IMR-90 (cell line): ENCODE data around the gene SYT11. TPM values are rescaled to one million over a fixed set of nuclear protein-coding genes. Genes with fewer than 3 reads are reported as not detected.

Source experiments
- ATAC-seq: fragments of 200-7000 bp; cut with Tn5 transposase; 2 replicates; pipeline ENCODE4 v1.9.1; 2020; ENCODE audit warnings: low read depth, mild to moderate bottlenecking, moderate library complexity
- BruUV-seq: library from RNA; stranded (reverse); fragments of 400-500 nt; replicated peaks from 2 replicates; lab custom pipeline; 2021; lab: Mats Ljungman, UMichigan
- CTCF ChIA-PET: fragments of 300-600 bp; formaldehyde crosslinking; extraction: SDS; loops from one replicate; lab custom pipeline; 2021; ENCODE audit warnings: antibody characterized with exemption; lab: Yijun Ruan, JAX
- POLR2A ChIA-PET: fragments of 300-600 bp; sonication (Branson Sonifier 250); formaldehyde crosslinking; loops from one replicate; lab custom pipeline; 2022; ENCODE audit warnings: antibody characterized with exemption; ENCODE audit not compliant: unreplicated experiment; lab: Charles Lee
- DNase-seq: peaks from one replicate; pipeline ENCODE4 v3.0.0; 2013
- H2AFZ ChIP-seq: replicated peaks from 2 replicates; pipeline ENCODE3; 2013; ENCODE audit warnings: low read length, mild to moderate bottlenecking; ENCODE audit not compliant: poor library complexity
- H2AK5ac ChIP-seq: 2 replicates; pipeline ENCODE4 v1.6.1; 2013; ENCODE audit warnings: low read depth, low read length, inconsistent platforms
- H2AK9ac ChIP-seq: replicated peaks from 2 replicates; pipeline ENCODE3; 2013; ENCODE audit warnings: mild to moderate bottlenecking, low read depth, low read length, moderate library complexity; ENCODE audit not compliant: poor library complexity
- H2BK120ac ChIP-seq: 2 replicates; pipeline ENCODE4 v1.6.1; 2013; ENCODE audit warnings: low read depth, low read length, inconsistent platforms
- H2BK15ac ChIP-seq: 3 replicates; pipeline ENCODE4 v1.6.1; 2013; ENCODE audit warnings: low read depth, low read length, inconsistent platforms
- H2BK20ac ChIP-seq: 2 replicates; pipeline ENCODE4 v1.6.1; 2013; ENCODE audit warnings: low read depth, mild to moderate bottlenecking, inconsistent platforms, low read length, moderate library complexity
- H2BK5ac ChIP-seq: 2 replicates; pipeline ENCODE4 v1.6.1; 2013; ENCODE audit warnings: mild to moderate bottlenecking, low read depth, low read length, inconsistent platforms; ENCODE audit not compliant: poor library complexity, severe bottlenecking
- H3K14ac ChIP-seq: replicated peaks from 2 replicates; pipeline ENCODE4 v1.6.1; 2013; ENCODE audit warnings: low read depth, low read length, inconsistent platforms
- H3K18ac ChIP-seq: 2 replicates; pipeline ENCODE4 v1.6.1; 2013; ENCODE audit warnings: low read depth, low read length, control low read depth
- H3K23ac ChIP-seq: 2 replicates; pipeline ENCODE4 v1.6.1; 2013; ENCODE audit warnings: low read depth, low read length, inconsistent platforms
- H3K27ac ChIP-seq: 2 replicates; pipeline ENCODE4 v1.5.1; 2013; ENCODE audit warnings: mild to moderate bottlenecking, control low read depth, low read length; ENCODE audit not compliant: insufficient read depth
- H3K27me3 ChIP-seq: 2 replicates; pipeline ENCODE4 v1.6.1; 2013; ENCODE audit warnings: low read length; ENCODE audit not compliant: control insufficient read depth, insufficient read depth
- H3K36me3 ChIP-seq: 2 replicates; pipeline ENCODE4 v1.6.1; 2013; ENCODE audit warnings: low read length, mixed read lengths; ENCODE audit not compliant: control insufficient read depth, insufficient read depth
- H3K4ac ChIP-seq: 2 replicates; pipeline ENCODE4 v1.6.1; 2013; ENCODE audit warnings: low read depth, low read length, inconsistent platforms
- H3K4me1 ChIP-seq: 2 replicates; pipeline ENCODE4 v1.6.1; 2013; ENCODE audit warnings: low read length, mixed read lengths; ENCODE audit not compliant: control insufficient read depth, insufficient read depth
- H3K4me2 ChIP-seq: 2 replicates; pipeline ENCODE4 v1.6.1; 2013; ENCODE audit warnings: low read depth, mild to moderate bottlenecking, control low read depth, low read length, moderate library complexity
- H3K4me3 ChIP-seq: 2 replicates; pipeline ENCODE4 v1.5.1; 2013; ENCODE audit warnings: low read depth, mild to moderate bottlenecking, control low read depth, low read length, moderate library complexity; ENCODE audit not compliant: insufficient read depth
- H3K56ac ChIP-seq: 2 replicates; pipeline ENCODE4 v1.6.1; 2013; ENCODE audit warnings: low read length, inconsistent platforms; ENCODE audit not compliant: insufficient read depth; ENCODE audit errors: extremely low read depth
- H3K79me1 ChIP-seq, 2 experiments: 2 replicates each; pipeline ENCODE4 v1.6.1; 2013; ENCODE audit warnings: low read length in 2 of 2, inconsistent platforms in 1 of 2, low read depth in 1 of 2
- H3K9ac ChIP-seq: 2 replicates; pipeline ENCODE4 v1.6.1; 2013; ENCODE audit warnings: low read depth, low read length, control low read depth
- H3K9me1 ChIP-seq: 2 replicates; pipeline ENCODE4 v1.6.1; 2013; ENCODE audit warnings: low read length, inconsistent platforms; ENCODE audit not compliant: insufficient read depth
- H3K9me3 ChIP-seq: 2 replicates; pipeline ENCODE4 v1.6.1; 2013; ENCODE audit warnings: low read length; ENCODE audit not compliant: control insufficient read depth, insufficient read depth
- H4K20me1 ChIP-seq: 2 replicates; pipeline ENCODE4 v1.6.1; 2013; ENCODE audit warnings: low read length, inconsistent platforms; ENCODE audit not compliant: insufficient read depth
- H4K5ac ChIP-seq: 2 replicates; pipeline ENCODE4 v1.6.1; 2013; ENCODE audit warnings: mild to moderate bottlenecking, low read depth, low read length, control low read depth
- H4K8ac ChIP-seq, 2 experiments: 2 replicates each; pipeline ENCODE4 v1.6.1; 2013; ENCODE audit warnings: low read depth in 2 of 2, low read length in 2 of 2, control low read depth in 1 of 2, inconsistent platforms in 1 of 2
- H4K91ac ChIP-seq: 2 replicates; pipeline ENCODE4 v1.6.1; 2013; ENCODE audit warnings: low read depth, low read length, inconsistent platforms; ENCODE audit not compliant: insufficient read depth
- BHLHE40 ChIP-seq: fragments of 150-350 bp; IDR thresholded peaks from 2 replicates; pipeline ENCODE4 v1.6.1; 2016; ENCODE audit warnings: mild to moderate bottlenecking, low read depth, low read length
- CEBPB ChIP-seq: IDR thresholded peaks from 2 replicates; pipeline ENCODE4 v1.6.1; 2012; ENCODE audit warnings: low read depth, low read length, improper control_type of control experiment
- CHD1 ChIP-seq: IDR thresholded peaks from 2 replicates; pipeline ENCODE4 v1.6.1; 2012; ENCODE audit warnings: low read depth, low read length, improper control_type of control experiment
- FOS ChIP-seq: fragments of 150-350 bp; IDR thresholded peaks from 2 replicates; pipeline ENCODE4 v1.6.1; 2016; ENCODE audit warnings: low read depth, low read length
- MAFK ChIP-seq: IDR thresholded peaks from 2 replicates; pipeline ENCODE4 v1.6.1; 2012; ENCODE audit warnings: low read depth, low read length, improper control_type of control experiment
- NFE2L2 ChIP-seq: fragments of 150-350 bp; IDR thresholded peaks from 2 replicates; pipeline ENCODE4 v1.6.1; 2016; ENCODE audit warnings: low read depth, mild to moderate bottlenecking, low read length
- POLR2A ChIP-seq: IDR thresholded peaks from 2 replicates; pipeline ENCODE4 v1.6.1; 2012; ENCODE audit warnings: mild to moderate bottlenecking, low read depth, low read length
- RCOR1 ChIP-seq: IDR thresholded peaks from 2 replicates; pipeline ENCODE4 v1.6.1; 2012; ENCODE audit warnings: mild to moderate bottlenecking, low read length, improper control_type of control experiment; ENCODE audit not compliant: insufficient replicate concordance
- RFX5 ChIP-seq: IDR thresholded peaks from 2 replicates; pipeline ENCODE4 v1.8.0; 2012; ENCODE audit warnings: low read depth, mild to moderate bottlenecking, low read length, moderate library complexity
- SMC3 ChIP-seq: fragments of 150-350 bp; IDR thresholded peaks from 2 replicates; pipeline ENCODE4 v1.6.1; 2016; ENCODE audit warnings: low read depth, mild to moderate bottlenecking, antibody characterized with exemption, low read length, moderate library complexity
- WGBS, 2 experiments: methylation state at CpG; one replicate each; pipeline versions ENCODE4 v1.1.5 to v1.1.7; 2013; ENCODE audit warnings: missing lambda C conversion rate in 2 of 2; ENCODE audit not compliant: insufficient read length in 1 of 2; ENCODE audit errors: extremely low coverage in 2 of 2; 5-methylcytosine and 5-hydroxymethylcytosine counted together
- dilution Hi-C: fragments of 300-500 bp; cut with HindIII; formaldehyde crosslinking; loops from one replicate; pipeline ENCODE4 v1.14.3; 2018; ENCODE audit warnings: low sequenced_read_pairs; ENCODE audit not compliant: unreplicated experiment
- in situ Hi-C: fragments of 300-500 bp; cut with MboI; formaldehyde crosslinking; loops from 3 replicates; pipeline ENCODE4 v1.14.3; 2019; ENCODE audit warnings: low sequenced_read_pairs, inconsistent platforms, mixed read lengths
- intact Hi-C: fragments of 100-400 bp; cut with micrococcal nuclease; formaldehyde crosslinking; loops from 2 replicates; pipeline ENCODE4 v1.10.0; 2022
- polyA plus RNA-seq, 3 experiments: library from polyadenylated mRNA; depleted of rRNA; stranded (reverse); fragments of >200 nt; gene quantifications; 2 replicates each; pipeline ENCODE4 v1.2.3, GENCODE V29; 2012; ENCODE audit warnings: low replicate concordance in 1 of 3
- total RNA-seq: library from RNA; depleted of rRNA; stranded (reverse); fragments of >200 nt; gene quantifications from 2 replicates; pipeline ENCODE4 v1.2.3, GENCODE V29; 2012
- TF ChIP-seq, protein P1 (sequence below): fragments of 150-350 bp; IDR thresholded peaks from 2 replicates; pipeline ENCODE4 v1.6.1; 2017; ENCODE audit warnings: mild to moderate bottlenecking, antibody characterized with exemption, low read length, low read depth
- TF ChIP-seq, protein P2 (sequence below): conservative IDR thresholded peaks from 2 replicates; pipeline ENCODE4 v1.5.1; 2012; ENCODE audit warnings: mild to moderate bottlenecking, low read depth, low read length, improper control_type of control experiment

SYT11 gene
- total and polyA plus RNA-seq, 2 of the 4 experiments (the other 2 are of a cell fraction) = 22.9 to 43.7 TPM

DNA sequence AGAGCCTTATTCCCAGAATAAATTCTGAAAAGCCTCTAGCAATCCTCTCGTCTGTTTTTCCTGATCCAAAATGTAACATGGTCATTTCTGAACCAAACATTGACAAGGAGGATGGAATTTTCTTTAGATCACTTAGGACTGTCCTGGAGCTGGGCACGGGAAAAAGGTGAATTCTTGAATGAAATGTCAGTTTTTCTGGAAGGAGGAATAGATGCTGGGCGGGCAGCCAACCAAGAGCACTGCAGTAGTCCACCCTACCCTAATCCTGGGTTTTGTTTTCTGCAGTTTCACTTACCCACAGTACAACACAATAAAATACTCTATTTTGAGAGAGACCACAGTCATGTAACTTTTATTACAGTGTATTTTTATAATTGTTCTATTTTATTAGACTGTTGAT, 30.9 kb downstream of the SYT11 start:
- H3K14ac ChIP-seq = peak overlapping the region; percentile 48; the same call in 1 of the 2 replicates
- H4K91ac ChIP-seq = peak overlapping the region; percentile 60; the same call in 1 of the 2 replicates
- H3K4me2 ChIP-seq = no peak overlapping the region
- TF ChIP-seq SMC3 (no peak), NFE2L2 (no peak), RFX5 (no peak), POLR2A (no peak), BHLHE40 (no peak), CEBPB (no peak), MAFK (no peak), CHD1 (no peak), RCOR1 (no peak), FOS (no peak)
- TF ChIP-seq, protein P1, sequence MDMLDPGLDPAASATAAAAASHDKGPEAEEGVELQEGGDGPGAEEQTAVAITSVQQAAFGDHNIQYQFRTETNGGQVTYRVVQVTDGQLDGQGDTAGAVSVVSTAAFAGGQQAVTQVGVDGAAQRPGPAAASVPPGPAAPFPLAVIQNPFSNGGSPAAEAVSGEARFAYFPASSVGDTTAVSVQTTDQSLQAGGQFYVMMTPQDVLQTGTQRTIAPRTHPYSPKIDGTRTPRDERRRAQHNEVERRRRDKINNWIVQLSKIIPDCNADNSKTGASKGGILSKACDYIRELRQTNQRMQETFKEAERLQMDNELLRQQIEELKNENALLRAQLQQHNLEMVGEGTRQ = no peak
- TF ChIP-seq, protein P2, sequence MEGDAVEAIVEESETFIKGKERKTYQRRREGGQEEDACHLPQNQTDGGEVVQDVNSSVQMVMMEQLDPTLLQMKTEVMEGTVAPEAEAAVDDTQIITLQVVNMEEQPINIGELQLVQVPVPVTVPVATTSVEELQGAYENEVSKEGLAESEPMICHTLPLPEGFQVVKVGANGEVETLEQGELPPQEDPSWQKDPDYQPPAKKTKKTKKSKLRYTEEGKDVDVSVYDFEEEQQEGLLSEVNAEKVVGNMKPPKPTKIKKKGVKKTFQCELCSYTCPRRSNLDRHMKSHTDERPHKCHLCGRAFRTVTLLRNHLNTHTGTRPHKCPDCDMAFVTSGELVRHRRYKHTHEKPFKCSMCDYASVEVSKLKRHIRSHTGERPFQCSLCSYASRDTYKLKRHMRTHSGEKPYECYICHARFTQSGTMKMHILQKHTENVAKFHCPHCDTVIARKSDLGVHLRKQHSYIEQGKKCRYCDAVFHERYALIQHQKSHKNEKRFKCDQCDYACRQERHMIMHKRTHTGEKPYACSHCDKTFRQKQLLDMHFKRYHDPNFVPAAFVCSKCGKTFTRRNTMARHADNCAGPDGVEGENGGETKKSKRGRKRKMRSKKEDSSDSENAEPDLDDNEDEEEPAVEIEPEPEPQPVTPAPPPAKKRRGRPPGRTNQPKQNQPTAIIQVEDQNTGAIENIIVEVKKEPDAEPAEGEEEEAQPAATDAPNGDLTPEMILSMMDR = no peak
- peak overlapping the region in 1 of 2 experiments; percentile 41; a peak in 2 of 4 replicates for H4K8ac ChIP-seq
- H2AFZ ChIP-seq = no peak overlapping the region
- BruUV-seq = no TSS peak
- in situ Hi-C loops = no loop called here
- H3K9me1 ChIP-seq = peaks cover 6% of the 10 kb centered on the region
- WGBS, 2 experiments = no CpG with 5 or more reads among the region's 3 CpGs
- peak overlapping the region; percentile 63; the same call in 1 of the 2 replicates for H2BK120ac ChIP-seq
- H3K4me1 ChIP-seq = peaks cover 19% of the 10 kb centered on the region
- H2AK9ac ChIP-seq = no peak overlapping the region
- peak overlapping the region; percentile 93 for H2BK5ac ChIP-seq
- DNase-seq = no peak
- H3K36me3 ChIP-seq = peaks cover under 1% of the 10 kb centered on the region; the same call in 1 of the 2 replicates
- H3K4me3 ChIP-seq = no peak overlapping the region
- peak overlapping the region; percentile 82; the same call in 1 of the 2 replicates for H2AK5ac ChIP-seq
- ChIA-PET CTCF (interaction anchor here (0.7 kb wide), 1 partner anchor 29 kb away, joined by 3 read pairs; no protein-coding TSS in a partner anchor), POLR2A (no interaction called here)
- H3K79me1 ChIP-seq = peaks cover 0 to 9% of the 10 kb centered on the region in 2 experiments; a peak in 2 of 4 replicates
- no peaks in the 10 kb centered on the region for H3K27me3 ChIP-seq
- H3K27ac ChIP-seq = peak overlapping the region; percentile 48; the same call in 1 of the 2 replicates
- no peaks in the 10 kb centered on the region for H3K9me3 ChIP-seq
- H3K9ac ChIP-seq = no peak overlapping the region
- intact Hi-C loops = no loop called here
- dilution Hi-C loops = no loop called here
- H3K18ac ChIP-seq = peak overlapping the region; percentile 48; the same call in 1 of the 2 replicates
- peak overlapping the region; percentile 53; the same call in 1 of the 2 replicates for H2BK20ac ChIP-seq
- H3K4ac ChIP-seq = peak overlapping the region; percentile 51; the same call in 1 of the 2 replicates
- H2BK15ac ChIP-seq = peak overlapping the region; percentile 36; the same call in 1 of the 3 replicates
- 0 out of 2 replicates have a peak overlapping the region, but pooled peaks have one; percentile 38 for H4K5ac ChIP-seq
- no peak overlapping the region for H3K56ac ChIP-seq
- H4K20me1 ChIP-seq = no peaks in the 10 kb centered on the region; the same call in 1 of the 2 replicates
- ATAC-seq = no peak
- no peak overlapping the region for H3K23ac ChIP-seq
